ENCODE data around the gene CELSR1. TPM values are rescaled to one million over a fixed set of nuclear protein-coding genes. Genes with fewer than 3 reads are reported as not detected.

CELSR1 gene, protein sequence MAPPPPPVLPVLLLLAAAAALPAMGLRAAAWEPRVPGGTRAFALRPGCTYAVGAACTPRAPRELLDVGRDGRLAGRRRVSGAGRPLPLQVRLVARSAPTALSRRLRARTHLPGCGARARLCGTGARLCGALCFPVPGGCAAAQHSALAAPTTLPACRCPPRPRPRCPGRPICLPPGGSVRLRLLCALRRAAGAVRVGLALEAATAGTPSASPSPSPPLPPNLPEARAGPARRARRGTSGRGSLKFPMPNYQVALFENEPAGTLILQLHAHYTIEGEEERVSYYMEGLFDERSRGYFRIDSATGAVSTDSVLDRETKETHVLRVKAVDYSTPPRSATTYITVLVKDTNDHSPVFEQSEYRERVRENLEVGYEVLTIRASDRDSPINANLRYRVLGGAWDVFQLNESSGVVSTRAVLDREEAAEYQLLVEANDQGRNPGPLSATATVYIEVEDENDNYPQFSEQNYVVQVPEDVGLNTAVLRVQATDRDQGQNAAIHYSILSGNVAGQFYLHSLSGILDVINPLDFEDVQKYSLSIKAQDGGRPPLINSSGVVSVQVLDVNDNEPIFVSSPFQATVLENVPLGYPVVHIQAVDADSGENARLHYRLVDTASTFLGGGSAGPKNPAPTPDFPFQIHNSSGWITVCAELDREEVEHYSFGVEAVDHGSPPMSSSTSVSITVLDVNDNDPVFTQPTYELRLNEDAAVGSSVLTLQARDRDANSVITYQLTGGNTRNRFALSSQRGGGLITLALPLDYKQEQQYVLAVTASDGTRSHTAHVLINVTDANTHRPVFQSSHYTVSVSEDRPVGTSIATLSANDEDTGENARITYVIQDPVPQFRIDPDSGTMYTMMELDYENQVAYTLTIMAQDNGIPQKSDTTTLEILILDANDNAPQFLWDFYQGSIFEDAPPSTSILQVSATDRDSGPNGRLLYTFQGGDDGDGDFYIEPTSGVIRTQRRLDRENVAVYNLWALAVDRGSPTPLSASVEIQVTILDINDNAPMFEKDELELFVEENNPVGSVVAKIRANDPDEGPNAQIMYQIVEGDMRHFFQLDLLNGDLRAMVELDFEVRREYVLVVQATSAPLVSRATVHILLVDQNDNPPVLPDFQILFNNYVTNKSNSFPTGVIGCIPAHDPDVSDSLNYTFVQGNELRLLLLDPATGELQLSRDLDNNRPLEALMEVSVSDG (N-terminal part only)
- 10 to 100 TPM; 21.5 to 28.6 (median 26.5) TPM for polyA plus RNA-seq (ENCODE audit: insufficient read length in 4 of 4)

- no peak for DNase-seq (ENCODE audit: low read depth in 4 of 4, low spot score in 2 of 4)
Measured at GRCh38 chr22:46537225-46537945, at the start of gene CELSR1. TSS of gene CELSR1 (minus strand) at chr22:46537620. CDS start at chr22:46537170, 450 bp downstream.

GRCh38 chr22:46587061-46587460, 49.6 kb upstream of the CELSR1 start:
- DNase-seq (ENCODE audit: low read depth in 4 of 4, low spot score in 2 of 4) = no peak

DNA sequence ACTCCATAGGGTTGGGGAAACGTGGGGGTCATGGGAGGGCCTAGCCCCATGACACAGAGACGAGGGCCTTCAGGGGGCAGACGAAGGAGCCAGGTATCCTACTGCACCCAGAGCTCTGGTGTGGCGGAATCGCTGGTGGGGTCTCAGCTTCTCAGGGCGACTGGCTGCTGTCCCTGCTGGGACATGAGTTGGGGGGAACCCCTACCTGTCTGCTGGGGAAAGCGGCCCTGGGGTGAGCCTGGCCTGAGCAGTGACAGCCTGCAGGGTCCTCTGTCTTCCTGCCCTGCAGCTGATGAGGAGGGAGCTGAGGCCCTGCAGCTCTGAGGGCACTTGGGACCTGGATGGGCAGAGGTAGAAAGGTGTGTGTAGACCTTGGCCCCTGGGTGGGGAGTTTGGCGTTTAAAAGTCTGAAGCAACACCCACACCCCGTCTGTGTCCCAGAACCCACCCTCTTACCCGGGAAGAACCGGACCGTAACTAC, 49.2 kb upstream of the CELSR1 start:
- no peak for DNase-seq (ENCODE audit: low read depth in 4 of 4, low spot score in 2 of 4)

GRCh38 chr22:46586123-46586519, 48.7 kb upstream of the CELSR1 start:
- no peak for DNase-seq (ENCODE audit: low read depth in 4 of 4, low spot score in 2 of 4)

GRCh38 chr22:46585340-46586122, 48.1 kb upstream of the CELSR1 start:
- DNase-seq (ENCODE audit: low read depth in 4 of 4, low spot score in 2 of 4) = no peak

- no peak for DNase-seq (ENCODE audit: low read depth in 4 of 4, low spot score in 2 of 4)
Measured at GRCh38 chr22:46584081-46584921, 46.9 kb upstream of the CELSR1 start.

GRCh38 chr22:46583571-46583970, 46.2 kb upstream of the CELSR1 start:
- DNase-seq (ENCODE audit: low read depth in 4 of 4, low spot score in 2 of 4) = no peak

GRCh38 chr22:46582281-46582933, 45.0 kb upstream of the CELSR1 start:
- no peak for DNase-seq (ENCODE audit: low read depth in 4 of 4, low spot score in 2 of 4)

DNA sequence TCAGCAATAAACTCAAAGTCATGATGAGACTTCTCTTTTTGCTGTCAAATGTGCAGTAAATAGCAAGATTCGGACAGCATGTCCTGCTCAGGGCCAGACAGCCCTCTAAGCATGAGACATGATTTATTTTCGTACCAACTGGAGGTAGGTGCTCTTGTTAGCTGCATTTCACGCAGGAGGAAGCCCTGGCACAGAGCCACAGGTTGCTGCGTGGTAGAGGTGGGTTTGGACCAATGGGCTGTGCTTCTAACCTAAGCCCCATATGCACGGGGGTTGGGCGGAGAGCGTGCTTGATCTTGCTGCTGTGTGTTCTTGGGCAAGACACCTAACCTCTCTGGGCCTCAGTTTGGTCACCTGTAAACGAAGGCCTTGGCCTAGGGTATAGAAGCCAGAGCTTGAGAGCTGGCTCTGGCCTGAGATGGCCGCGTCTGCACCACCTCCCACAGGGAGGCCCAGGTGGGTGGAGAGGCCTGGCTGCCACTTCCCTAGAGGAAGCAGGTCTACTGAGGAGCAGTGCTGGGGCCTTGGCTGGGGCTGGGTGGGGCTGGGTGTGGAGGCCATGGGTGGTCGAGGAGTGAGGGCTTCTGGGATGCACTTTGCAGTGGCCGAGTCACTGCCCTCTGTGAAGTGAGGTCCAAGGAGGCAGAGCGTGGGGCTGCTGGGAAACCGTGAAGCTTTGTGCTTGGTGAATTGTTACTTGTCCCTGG, 44.3 kb upstream of the CELSR1 start:
- DNase-seq (ENCODE audit: low read depth in 4 of 4, low spot score in 2 of 4) = no peak

- DNase-seq (ENCODE audit: low read depth in 4 of 4, low spot score in 2 of 4) = no peak
Measured at GRCh38 chr22:46580940-46581537, 43.6 kb upstream of the CELSR1 start.

GRCh38 chr22:46579751-46580449, 42.5 kb upstream of the CELSR1 start:
- DNase-seq (ENCODE audit: low read depth in 4 of 4, low spot score in 2 of 4) = no peak

DNA sequence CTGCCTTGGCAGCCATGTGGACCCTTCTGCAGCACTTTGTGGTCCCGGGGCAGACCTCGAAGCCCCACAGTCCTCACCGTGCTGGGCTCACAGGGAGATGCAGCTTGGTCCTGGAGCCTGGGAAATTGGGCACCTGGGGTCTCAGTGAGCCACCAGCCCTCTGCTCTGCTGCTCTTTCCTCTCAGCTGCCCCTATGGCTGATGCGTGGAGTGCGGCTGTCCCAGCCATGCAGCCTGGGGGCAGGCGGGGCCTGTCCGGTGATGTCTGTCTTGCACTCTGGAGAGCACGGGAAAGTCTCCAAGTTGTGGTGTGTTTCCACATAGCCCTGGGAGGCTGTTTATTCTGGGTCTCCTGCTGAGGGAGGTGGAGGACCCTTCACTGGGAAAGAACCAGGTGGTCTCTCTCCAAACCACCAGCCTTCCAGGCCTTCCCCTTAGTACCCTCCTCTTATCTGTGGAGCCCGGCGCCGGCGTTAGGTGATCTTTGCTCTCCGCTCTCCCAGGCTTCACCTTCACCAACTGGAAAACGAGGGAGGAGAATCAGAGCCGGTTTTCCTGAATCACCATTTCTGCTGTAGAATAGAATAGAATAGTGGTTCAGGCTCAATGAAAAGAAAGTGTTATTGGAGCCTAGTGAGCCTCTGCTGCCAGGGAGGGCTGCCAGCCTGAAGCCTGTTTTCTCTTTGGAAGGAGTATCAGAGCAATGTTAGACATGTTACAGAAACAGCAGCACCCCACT, 41.6 kb upstream of the CELSR1 start:
- no peak for DNase-seq (ENCODE audit: low read depth in 4 of 4, low spot score in 2 of 4)

- no peak for DNase-seq (ENCODE audit: low read depth in 4 of 4, low spot score in 2 of 4)
Measured at GRCh38 chr22:46578251-46578823, 40.9 kb upstream of the CELSR1 start.

GRCh38 chr22:46577368-46578249, 40.2 kb upstream of the CELSR1 start:
- no peak for DNase-seq (ENCODE audit: low read depth in 4 of 4, low spot score in 2 of 4)
